PC-3 (cell line): ENCODE measurements around the gene CYP1B1. TPM values are rescaled to one million over a fixed set of nuclear protein-coding genes. Genes with fewer than 3 reads are reported as not detected.
"Not testable (repeated sequence)": the region's sequence is repeated elsewhere in the genome, so short reads cannot be mapped to it uniquely, and the experiment has no call there.

Experiments
- ATAC-seq: fragments of 200-7000 bp; cut with Tn5 transposase; 2 replicates; pipeline ENCODE4 v1.9.1; 2020; ENCODE audit warnings: mild to moderate bottlenecking, moderate library complexity
- BruUV-seq: library from RNA; stranded (reverse); fragments of 400-500 nt; replicated peaks from 2 replicates; lab custom pipeline; 2021; lab: Mats Ljungman, UMichigan
- CTCF ChIA-PET: fragments of 300-600 bp; sonication (Branson Sonifier 250); formaldehyde crosslinking; loops from one replicate; lab custom pipeline; 2022; ENCODE audit warnings: antibody characterized with exemption; lab: Charles Lee
- POLR2A ChIA-PET: fragments of 300-600 bp; sonication (Branson Sonifier 250); formaldehyde crosslinking; loops from one replicate; lab custom pipeline; 2022; ENCODE audit warnings: antibody characterized with exemption; ENCODE audit not compliant: unreplicated experiment; lab: Charles Lee
- DNase-seq: peaks from one replicate; pipeline ENCODE4 v3.0.0-alpha.2; 2015
- H2AFZ ChIP-seq: fragments of 300-600 bp; sonication (generic); 2 replicates; pipeline ENCODE4 v1.6.0; 2016; ENCODE audit warnings: antibody characterized with exemption, low read length
- H3F3A ChIP-seq: fragments of 300-600 bp; sonication (generic); one replicate; pipeline ENCODE4 v1.6.0; 2017; ENCODE audit warnings: antibody characterized with exemption, low read length, control low read depth, mild to moderate bottlenecking; ENCODE audit not compliant: unreplicated experiment
- H3K27ac ChIP-seq: fragments of 300-600 bp; sonication (generic); 2 replicates; pipeline ENCODE4 v1.5.1; 2016; ENCODE audit warnings: mild to moderate bottlenecking, low read length
- H3K27me3 ChIP-seq: fragments of 300-600 bp; sonication (generic); 2 replicates; pipeline ENCODE4 v1.6.1; 2016; ENCODE audit warnings: low read length, mixed read lengths
- H3K36me3 ChIP-seq: fragments of 300-600 bp; sonication (generic); 2 replicates; pipeline ENCODE4 v1.6.1; 2016; ENCODE audit warnings: low read depth, mixed run types, low read length, mixed read lengths
- H3K4me1 ChIP-seq: fragments of 300-600 bp; sonication (generic); 2 replicates; pipeline ENCODE4 v1.5.1; 2016; ENCODE audit warnings: low read length; ENCODE audit not compliant: insufficient read depth
- H3K4me2 ChIP-seq: fragments of 300-600 bp; sonication (generic); 2 replicates; pipeline ENCODE4 v1.6.0; 2016; ENCODE audit warnings: low read length
- H3K4me3 ChIP-seq: fragments of 300-600 bp; sonication (generic); 2 replicates; pipeline ENCODE4 v1.5.1; 2016; ENCODE audit warnings: mild to moderate bottlenecking, low read length, mixed read lengths
- H3K79me2 ChIP-seq: fragments of 300-600 bp; sonication (generic); 2 replicates; pipeline ENCODE4 v1.6.1; 2017; ENCODE audit warnings: low read length, mixed read lengths
- H3K9ac ChIP-seq: fragments of 300-600 bp; sonication (generic); 2 replicates; pipeline ENCODE4 v1.6.0; 2016; ENCODE audit warnings: mild to moderate bottlenecking, low read length
- H3K9me2 ChIP-seq: fragments of 300-600 bp; sonication (generic); replicated peaks from 2 replicates; pipeline ENCODE4 v1.6.1; 2016; ENCODE audit warnings: mixed run types, low read length, mixed read lengths
- H3K9me3 ChIP-seq: fragments of 300-600 bp; sonication (generic); 2 replicates; pipeline ENCODE4 v1.6.1; 2016; ENCODE audit warnings: low read length, mixed read lengths
- H4K20me1 ChIP-seq: fragments of 300-600 bp; sonication (generic); 2 replicates; pipeline ENCODE4 v1.6.1; 2016; ENCODE audit warnings: low read length, mixed read lengths
- EZH2 ChIP-seq: fragments of 300-600 bp; sonication (generic); IDR thresholded peaks from one replicate; pipeline ENCODE4 v1.6.1; 2017; ENCODE audit warnings: antibody characterized with exemption, mild to moderate bottlenecking, low read length; ENCODE audit not compliant: unreplicated experiment
- EZH2phosphoT487 ChIP-seq: fragments of 300-600 bp; sonication (generic); IDR thresholded peaks from 2 replicates; pipeline ENCODE4 v1.6.1; 2018; ENCODE audit warnings: mild to moderate bottlenecking, antibody characterized with exemption, low read length, borderline replicate concordance
- intact Hi-C: fragments of 100-400 bp; cut with micrococcal nuclease; formaldehyde crosslinking; loops from 2 replicates; pipeline ENCODE4 v1.9.0; 2023
- total RNA-seq: library from RNA; depleted of rRNA; stranded (reverse); fragments of >200 nt; gene quantifications from 2 replicates; pipeline ENCODE4 v1.2.3, GENCODE V29; 2014
- TF ChIP-seq, protein P1 (sequence below): fragments of 300-600 bp; sonication (generic); conservative IDR thresholded peaks from 2 replicates; pipeline ENCODE4 v1.5.1; 2017; ENCODE audit warnings: antibody characterized with exemption, low read depth, mild to moderate bottlenecking, low read length

The CYP1B1 gene
- total RNA-seq, 1 experiment from 2014 or later = 37.2 TPM

DNA sequence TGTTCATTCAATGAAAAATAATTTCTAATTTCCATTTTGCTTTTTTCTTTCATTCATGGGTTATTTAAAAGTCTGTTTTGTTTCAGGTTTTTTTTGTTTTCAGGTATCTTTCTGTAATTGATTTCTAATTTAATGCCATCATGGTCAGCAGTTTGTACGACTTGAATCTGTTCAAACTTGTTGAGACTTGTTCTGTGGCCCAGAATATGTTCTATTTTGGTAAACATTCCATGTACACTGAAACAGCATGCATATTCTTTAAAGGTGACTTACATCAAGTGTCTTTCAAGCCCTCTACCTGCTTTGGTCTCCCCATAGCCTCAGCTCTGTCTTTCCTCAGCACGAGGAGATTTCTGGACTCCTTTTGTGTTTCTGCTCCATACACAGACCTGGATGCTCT lies 49.1 kb downstream of the CYP1B1 start:
- no peaks in the 10 kb centered on the region for H3F3A ChIP-seq
- no peaks in the 10 kb centered on the region for H3K9me3 ChIP-seq
- no peak for TF ChIP-seq EZH2phosphoT487
- TF ChIP-seq, protein P1, sequence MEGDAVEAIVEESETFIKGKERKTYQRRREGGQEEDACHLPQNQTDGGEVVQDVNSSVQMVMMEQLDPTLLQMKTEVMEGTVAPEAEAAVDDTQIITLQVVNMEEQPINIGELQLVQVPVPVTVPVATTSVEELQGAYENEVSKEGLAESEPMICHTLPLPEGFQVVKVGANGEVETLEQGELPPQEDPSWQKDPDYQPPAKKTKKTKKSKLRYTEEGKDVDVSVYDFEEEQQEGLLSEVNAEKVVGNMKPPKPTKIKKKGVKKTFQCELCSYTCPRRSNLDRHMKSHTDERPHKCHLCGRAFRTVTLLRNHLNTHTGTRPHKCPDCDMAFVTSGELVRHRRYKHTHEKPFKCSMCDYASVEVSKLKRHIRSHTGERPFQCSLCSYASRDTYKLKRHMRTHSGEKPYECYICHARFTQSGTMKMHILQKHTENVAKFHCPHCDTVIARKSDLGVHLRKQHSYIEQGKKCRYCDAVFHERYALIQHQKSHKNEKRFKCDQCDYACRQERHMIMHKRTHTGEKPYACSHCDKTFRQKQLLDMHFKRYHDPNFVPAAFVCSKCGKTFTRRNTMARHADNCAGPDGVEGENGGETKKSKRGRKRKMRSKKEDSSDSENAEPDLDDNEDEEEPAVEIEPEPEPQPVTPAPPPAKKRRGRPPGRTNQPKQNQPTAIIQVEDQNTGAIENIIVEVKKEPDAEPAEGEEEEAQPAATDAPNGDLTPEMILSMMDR = no peak
- TF ChIP-seq EZH2 = no peak
- no peaks in the 10 kb centered on the region for H4K20me1 ChIP-seq
- H3K4me3 ChIP-seq = no peak overlapping the region
- no peaks in the 10 kb centered on the region for H3K27me3 ChIP-seq
- H3K9me2 ChIP-seq = no peaks in the 10 kb centered on the region
- H3K4me1 ChIP-seq = no peaks in the 10 kb centered on the region
- no TSS peak for BruUV-seq
- no peak for ATAC-seq
- no peak overlapping the region for H3K4me2 ChIP-seq
- H3K36me3 ChIP-seq = no peaks in the 10 kb centered on the region
- POLR2A ChIA-PET = no interaction called here
- CTCF ChIA-PET = no interaction called here
- H3K79me2 ChIP-seq = no peaks in the 10 kb centered on the region
- no peak overlapping the region for H3K27ac ChIP-seq
- H2AFZ ChIP-seq = no peak overlapping the region
- H3K9ac ChIP-seq = no peak overlapping the region
- DNase-seq = no peak
- intact Hi-C loops = no loop called here

DNA sequence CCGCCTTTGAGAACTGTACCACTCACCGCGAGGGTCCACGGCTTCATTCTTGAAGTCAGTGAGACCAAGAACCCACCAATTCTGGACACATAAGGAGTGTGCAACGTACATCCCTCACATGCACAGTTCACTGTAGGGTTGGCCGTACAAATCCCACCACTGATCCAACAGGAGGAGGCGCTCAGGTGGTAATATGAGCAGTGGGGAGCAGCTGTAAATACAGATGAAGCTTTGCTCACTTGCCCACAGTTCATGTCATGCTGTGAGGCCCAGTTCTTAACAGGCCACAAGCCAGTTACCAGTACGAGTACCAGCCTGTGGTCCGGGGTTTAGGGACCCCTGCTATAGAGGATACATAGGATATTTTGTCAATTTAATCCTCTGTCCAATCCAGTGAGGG lies 54.4 kb downstream of the CYP1B1 start:
- no TSS peak for BruUV-seq
- no peaks in the 10 kb centered on the region for H3K9me3 ChIP-seq
- no peak overlapping the region for H3K4me2 ChIP-seq
- no peak overlapping the region for H3K27ac ChIP-seq
- no peaks in the 10 kb centered on the region for H3K9me2 ChIP-seq
- POLR2A ChIA-PET = no interaction called here
- no peaks in the 10 kb centered on the region for H4K20me1 ChIP-seq
- H3K36me3 ChIP-seq = no peaks in the 10 kb centered on the region
- peaks cover 6% of the 10 kb centered on the region for H3K4me1 ChIP-seq
- no peak for ATAC-seq
- no peaks in the 10 kb centered on the region for H3K79me2 ChIP-seq
- intact Hi-C loops = no loop called here
- TF ChIP-seq EZH2phosphoT487 = no peak
- TF ChIP-seq, protein P1 = no peak
- TF ChIP-seq EZH2 = no peak
- CTCF ChIA-PET = no interaction called here
- H3K9ac ChIP-seq = no peak overlapping the region
- DNase-seq = no peak
- H3K4me3 ChIP-seq = no peak overlapping the region
- no peaks in the 10 kb centered on the region for H3K27me3 ChIP-seq
- H2AFZ ChIP-seq = no peak overlapping the region
- no peaks in the 10 kb centered on the region for H3F3A ChIP-seq

DNA sequence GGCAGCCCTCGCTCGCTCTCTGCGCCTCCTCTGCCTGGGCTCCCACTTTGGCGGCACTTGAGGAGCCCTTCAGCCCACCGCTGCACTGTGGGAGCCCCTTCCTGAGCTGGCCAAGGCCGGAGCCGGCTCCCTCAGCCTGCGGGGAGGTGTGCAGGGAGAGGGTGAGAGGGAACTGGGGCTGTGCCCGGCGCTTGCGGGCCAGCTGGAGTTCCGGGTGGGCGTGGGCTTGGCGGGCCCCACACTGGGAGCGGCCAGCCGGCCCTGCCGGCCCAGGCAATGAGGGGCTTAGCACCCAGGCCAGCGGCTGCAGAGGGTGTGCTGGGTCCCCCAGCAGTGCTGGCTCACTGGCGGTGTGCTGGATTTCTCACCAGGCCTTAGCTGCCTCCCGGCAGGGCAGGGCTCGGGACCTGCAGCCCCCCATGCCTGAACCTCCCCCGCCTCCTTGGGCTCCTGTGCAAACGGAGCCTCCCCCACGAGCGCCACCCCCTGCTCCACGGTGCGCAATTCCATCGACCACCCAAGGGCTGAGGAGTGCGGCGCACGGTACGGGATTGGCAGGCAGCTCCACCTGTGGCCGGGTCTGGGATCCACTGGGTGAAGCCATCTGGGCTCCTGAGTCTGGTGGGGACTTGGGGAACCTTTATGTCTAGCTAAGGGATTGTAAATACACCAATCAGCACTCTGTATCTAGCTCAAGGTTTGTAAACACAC lies 55.4 kb downstream of the CYP1B1 start:
- BruUV-seq, H3K9me3 ChIP-seq: not testable (repeated sequence)

More for the DNA sequence above, 55.4 kb downstream of the CYP1B1 start:
- H3K79me2 ChIP-seq, H3K27me3 ChIP-seq, intact Hi-C loops, H3K27ac ChIP-seq, H3K4me3 ChIP-seq, CTCF ChIA-PET, H3K9ac ChIP-seq, POLR2A ChIA-PET, H3K36me3 ChIP-seq, H3F3A ChIP-seq, H3K4me2 ChIP-seq, H3K9me2 ChIP-seq, DNase-seq, H2AFZ ChIP-seq, ATAC-seq, H4K20me1 ChIP-seq: not testable (repeated sequence)
- peaks cover 16% of the 10 kb centered on the region for H3K4me1 ChIP-seq
